NCI-H2029 (cell line): ENCODE data around the gene WNT2.
"Not testable (repeated sequence)": the region's sequence is repeated elsewhere in the genome, so short reads cannot be mapped to it uniquely, and the experiment has no call there.

Source experiments
- DNase-seq: peaks from one replicate; lab custom pipeline; 2025; lab: John Stamatoyannopoulos, UW

Gene WNT2

DNA sequence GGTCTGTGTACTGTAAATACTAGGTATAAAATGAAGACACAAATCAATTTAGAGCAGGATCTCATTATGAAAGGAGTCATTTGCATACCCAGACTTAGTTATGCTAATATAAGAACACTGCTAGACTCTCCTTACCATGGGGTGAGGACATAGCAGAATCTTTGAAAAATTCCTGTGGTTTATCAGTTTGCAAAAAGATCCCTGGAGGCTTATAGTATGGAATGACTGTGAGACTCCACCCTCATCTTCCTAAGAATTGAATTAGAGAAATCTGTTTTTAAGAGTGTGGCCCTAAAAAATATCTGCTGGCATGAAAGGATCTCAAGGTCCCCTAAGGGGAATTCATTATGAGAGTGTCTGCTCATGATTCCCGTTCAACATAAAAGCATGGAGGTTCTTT is 63.2 kb downstream of the WNT2 start:
- no peak for DNase-seq

DNA sequence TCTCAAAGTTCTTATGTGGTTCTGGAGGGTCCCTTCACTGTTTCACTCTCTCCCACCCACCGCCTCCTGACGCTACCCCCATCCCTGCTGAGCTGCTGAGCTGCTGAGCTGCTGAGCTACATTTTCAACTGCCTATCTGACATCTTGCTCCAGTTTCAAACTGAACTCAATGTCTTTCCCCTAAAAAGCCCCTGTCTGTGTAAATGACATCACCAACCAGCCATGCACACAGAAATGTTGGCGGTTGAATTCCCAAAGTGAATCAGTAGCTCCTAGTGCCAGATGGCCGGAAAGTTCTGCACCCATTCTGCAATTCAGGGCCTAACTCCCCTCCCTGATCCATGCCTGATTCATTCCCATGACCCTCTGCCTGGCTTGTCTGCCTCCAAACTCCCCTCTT is 71.2 kb downstream of the WNT2 start:
- no peak for DNase-seq

DNA sequence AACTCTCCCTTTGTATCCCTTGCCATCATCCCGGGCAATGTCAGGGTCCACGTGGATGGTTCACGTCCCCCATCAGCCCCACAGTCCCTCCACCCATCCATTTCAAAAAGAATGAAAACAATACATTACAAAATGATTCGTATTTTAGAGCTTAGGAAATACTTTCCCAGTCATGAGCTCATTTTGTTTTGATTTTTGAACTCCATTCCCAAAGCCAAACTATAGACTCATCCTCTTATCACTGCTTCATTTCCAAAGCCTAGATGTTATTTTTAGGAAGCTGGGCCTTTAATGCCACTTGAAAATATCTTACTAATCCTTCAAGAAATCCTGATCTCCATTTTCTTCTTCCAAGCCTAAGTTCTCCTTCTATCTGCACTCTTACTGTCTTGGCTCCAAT is 72.1 kb downstream of the WNT2 start:
- DNase-seq, result no peak

DNA sequence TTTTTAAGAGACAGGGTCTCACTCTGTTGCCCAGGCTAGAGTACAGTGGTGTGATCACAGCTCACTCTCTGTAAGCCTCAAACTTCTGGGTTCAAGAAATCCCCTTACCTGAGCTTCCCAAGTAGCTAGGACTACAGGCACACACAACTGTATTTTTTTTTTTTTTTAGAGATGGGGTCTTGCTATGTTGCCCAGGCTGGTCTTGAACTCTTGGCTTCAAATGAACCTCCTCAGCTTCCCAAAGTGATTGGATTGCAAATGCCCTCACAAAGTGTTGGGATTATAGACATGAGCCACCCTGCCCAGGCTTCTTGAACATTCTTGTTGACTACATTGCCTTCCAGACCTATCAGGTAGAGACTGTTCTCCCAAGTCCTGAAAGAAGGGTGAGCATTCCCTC is 72.6 kb downstream of the WNT2 start:
- no peak for DNase-seq

DNA sequence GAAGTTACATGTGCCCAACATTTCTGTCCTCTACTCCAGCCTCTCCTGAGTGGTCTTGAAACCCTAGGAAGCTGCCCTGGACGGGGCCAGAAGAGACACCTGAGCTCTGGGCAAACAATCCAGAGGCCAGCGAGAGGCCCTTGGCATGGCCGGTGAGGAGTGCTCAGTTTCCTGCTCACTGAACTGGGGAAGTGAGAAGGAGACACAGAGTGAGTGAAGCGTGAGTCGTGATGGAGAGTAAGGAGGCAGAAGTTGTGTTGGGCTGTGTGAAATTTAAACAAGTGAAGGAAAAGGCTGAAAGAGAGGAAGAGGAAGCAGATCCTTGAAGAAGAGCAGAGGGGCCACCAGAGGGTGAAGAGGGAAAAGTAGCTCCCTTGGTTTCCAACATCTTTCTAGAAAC is 73.2 kb downstream of the WNT2 start:
- peak; percentile 31 for DNase-seq

DNA sequence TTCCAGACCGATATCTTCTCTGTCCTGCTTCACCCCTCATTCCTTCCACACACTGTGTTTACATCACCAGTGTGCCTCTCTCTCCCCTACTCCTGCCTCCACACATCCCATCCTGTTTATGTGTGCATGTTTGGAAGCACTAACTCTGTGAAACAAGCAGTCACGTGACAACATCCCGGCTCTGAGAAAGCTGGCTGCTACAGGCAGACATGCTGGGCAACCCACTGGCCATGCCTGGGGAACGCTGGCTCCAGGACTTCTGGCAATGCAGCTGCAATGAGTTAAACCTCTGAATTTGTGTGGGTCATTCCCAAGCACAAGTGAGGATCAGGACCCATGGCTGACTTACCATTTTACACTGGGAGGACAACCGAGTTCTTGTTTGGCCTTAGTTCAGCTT is 74.0 kb downstream of the WNT2 start:
- DNase-seq, result no peak

DNA sequence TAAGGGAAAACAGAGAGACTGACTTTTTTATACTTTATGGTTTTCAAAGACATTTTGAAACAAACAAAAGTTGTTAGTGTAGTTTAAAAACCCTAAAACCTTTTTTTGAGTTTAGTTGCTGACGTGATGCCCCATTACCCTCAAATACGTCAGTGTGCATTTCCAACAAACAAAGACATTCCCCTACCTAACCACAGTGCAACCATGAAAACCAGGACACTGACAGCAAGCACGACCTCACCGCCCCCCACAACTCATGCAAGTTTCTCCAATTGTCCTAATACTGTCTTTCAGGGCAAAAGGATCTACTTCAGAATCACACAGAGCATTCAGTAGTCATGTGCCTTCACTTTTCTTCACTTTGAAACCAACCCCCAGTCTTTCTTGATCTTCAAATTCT is 75.0 kb downstream of the WNT2 start:
- no peak for DNase-seq

DNA sequence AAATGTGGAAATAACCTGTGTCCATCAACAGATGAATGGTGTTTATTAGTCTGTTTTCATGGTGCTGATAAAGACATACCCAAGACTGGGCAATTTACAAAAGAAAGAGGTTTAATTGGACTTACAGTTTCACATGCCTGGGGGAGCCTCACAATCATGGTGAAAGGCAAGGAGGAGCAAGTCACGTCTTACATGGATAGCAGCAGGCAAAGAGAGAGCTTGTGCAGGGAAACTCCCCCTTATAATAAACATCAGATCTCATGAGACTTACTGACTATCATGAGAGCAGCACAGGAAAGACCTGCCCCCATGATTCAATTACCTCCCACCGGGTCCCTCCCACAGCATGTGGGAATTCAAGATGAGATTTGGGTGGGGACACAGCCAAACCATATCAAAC is 77.2 kb downstream of the WNT2 start:
- not testable (repeated sequence) for DNase-seq

DNA sequence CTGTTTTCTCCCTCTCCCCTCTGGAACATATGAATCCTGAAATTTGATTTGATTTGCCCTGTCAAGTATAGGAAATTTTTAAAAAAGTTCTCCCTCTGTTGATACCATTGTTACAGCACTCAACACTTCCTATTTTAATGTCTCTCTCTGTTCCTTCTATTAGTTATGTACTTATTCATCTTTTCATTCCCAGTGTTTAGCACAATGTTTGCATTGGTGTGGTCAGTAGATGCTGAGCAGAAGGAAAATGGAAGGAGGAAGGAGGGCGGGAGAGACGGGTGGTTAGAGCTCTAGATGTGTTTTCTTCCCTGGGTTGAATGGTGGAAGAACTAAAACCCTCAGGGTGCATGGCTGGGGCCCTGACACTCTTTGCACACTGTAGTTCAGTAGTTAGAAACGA is 79.5 kb downstream of the WNT2 start:
- no peak for DNase-seq

DNA sequence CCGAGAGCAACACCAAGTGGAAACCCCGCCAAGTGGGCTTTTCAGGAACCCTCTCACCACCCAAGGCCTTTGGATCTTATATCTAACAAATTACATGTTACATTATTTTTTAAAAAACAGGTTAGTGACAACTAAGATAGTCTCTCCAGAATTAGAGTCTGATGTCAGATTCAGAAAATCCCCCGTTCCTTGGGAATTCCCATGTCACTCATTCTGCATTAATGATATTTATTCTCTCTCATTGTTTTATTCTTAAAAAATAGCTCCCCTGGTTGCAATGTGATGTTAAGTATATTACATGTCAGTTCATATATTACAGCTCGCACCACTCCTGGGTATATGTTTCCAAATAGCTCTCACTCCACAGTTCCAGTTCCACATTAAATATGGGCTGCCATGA is 81.8 kb downstream of the WNT2 start:
- no peak for DNase-seq

DNA sequence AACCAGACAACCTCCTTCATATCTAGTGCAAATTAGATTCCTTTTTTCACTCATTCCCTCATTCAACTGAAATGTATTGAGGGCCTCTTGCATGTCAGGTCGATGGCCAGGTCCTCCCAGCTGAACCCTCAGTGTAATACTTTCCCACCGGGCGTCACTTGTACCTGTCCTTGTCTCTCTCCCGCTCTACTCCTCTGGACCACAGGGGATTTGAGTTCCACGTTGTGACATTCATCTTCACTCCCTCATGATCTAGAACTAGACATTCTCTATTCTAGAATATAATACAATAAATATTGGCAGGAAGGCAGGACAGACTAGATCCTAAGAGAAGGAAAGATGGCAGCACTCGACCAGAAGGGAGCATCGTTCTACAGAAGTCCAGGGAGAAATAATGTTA is 83.9 kb downstream of the WNT2 start:
- no peak for DNase-seq

DNA sequence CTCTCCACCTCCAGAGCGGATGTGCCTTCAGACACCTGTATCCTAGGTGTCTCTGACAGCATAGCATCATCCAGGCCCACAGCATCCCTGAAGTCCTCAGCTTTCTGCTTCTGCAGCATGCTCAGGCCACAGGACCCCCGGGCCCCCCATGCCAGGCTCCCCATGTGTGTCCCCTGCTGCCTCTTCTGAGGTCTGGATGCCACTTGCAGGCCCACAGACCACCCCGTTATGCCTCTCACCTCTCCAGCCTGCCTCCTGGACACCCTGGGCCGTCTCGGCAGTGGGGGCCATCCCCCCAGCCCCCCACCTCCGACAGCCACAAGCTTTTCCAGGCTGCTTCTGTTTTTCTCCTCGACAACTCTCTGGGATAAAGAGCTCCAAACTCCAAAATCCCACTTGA is 84.4 kb downstream of the WNT2 start:
- DNase-seq, result no peak

DNA sequence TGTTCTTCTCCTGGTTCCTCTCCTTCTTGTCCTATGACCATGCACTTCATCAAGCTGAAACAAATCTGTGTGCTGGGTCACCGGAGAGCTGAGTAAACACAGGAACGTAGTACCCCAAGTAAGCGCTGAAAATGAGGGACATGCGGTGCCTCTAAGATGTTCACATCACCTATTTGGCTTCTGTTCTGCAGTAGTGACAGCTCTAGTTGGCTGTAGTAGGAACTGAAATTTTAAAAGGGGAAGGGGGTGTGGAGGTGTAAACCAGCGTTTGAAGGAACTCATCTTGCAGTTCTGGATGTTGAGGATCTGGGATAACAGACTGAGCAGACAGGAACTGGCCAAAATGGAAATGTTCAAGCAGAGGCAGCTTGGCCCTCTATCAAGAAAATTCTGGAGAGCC is 85.2 kb downstream of the WNT2 start:
- no peak for DNase-seq

DNA sequence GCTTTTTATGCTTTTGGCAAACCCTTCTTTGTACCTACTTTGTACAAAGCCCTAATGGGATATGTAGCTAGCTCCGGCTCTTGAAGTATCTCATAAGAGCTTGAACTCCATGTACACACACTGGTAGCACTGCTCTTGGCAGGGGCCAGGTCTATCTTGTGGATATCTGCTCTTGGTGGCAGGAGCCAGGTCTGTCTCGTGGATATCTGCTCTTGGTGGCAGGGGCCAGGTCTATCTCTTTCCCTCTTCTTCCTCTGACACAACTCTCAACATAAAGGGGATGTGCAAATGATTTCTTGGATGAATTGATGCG is 91.9 kb downstream of the WNT2 start:
- no peak for DNase-seq

DNA sequence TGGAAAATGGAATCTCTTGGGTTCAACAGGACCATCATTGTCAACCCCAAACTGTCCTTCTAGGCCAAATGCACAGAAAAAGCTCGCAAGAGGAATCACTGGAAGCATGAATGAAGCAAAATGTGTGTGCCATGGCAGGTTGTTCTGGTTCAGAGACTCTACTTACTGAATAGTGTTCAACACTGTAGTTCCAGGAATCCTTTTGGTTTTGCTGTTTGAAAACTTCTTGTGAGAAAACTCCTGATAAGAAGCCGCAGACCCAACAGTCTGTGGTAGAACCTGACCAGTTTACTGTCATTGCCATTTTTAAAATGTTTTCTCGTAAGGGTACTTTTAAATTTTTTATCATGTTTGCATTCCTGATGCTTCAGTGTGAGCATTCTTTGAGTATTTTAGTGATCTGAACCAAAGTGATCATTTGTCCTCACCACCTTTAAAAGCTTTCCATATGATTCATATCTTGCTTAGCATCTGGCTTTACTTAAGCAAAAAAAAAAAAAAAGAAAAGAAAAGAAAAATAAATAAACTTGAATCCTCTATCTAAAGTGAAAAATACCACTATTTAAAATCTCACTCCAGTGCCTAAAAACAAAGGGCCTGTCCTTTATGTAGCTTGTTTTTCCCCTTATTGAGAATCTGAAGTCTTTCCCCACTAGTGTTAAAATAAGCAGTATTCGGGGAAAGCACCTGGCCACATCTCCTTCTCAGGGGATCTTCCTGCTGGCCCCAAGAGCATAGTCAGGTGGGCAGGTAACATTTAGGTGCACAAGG is 92.4 kb downstream of the WNT2 start:
- no peak for DNase-seq

DNA sequence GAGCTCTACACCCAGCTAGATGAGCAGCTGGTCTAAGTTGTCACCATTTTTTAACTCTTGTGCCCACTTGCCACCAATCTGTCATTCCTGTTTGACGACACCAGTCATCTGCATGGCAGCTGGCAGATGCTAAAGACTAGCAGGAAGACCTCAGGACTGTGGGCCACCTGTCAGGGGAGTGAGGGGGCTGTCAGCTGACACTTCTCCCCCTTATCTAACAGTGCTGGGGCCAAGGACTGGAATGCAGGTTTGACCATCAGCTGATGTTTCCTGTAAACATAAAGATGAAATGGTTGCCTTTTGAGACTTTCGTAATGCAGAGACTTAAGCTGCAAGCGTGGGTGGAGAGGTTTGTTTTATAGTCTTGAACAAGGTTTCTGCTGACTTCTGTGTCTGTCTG is 93.5 kb downstream of the WNT2 start:
- no peak for DNase-seq

DNA sequence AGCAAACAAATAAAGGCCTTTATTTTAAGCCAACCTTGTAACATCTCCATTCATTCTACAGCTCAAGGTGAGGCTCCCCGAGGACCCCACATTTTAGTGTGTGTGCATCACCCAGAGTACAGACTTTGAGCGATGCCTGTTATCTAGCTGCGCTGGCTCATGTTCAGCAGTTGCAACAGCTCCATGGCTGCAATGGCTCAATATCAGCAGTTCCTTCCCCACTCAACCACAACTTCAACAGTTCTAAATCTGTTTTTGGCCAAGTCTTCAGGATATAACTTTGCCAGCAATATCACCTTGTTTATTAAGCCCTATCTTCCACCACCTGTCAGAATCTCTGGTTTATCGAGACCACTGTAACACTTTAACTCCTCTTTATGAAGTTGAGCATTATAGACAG is 95.8 kb downstream of the WNT2 start:
- no peak for DNase-seq

DNA sequence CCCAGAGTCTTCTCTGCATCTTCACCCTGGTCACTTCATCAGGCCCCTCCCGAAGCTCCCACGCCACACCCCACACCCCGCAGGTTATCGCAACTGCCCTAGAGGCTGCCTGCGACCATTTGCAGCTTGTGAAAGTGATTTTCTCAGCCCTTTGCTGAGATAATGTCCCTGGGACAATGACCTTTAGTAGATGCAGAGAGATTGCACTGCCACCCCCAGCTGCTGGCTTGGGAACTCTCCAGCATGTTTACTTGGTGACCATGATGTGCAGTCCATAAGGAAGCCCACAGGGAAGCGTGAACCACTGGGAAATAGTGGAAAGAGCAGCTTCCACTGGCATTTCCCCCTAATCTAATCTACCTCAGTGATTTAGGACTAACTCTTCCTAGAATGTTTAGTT is 97.3 kb downstream of the WNT2 start:
- no peak for DNase-seq
